Transverse colon (tissue), 3 donors: Measurements from ENCODE around the gene TEX19.

Experiments used
- CTCF ChIP-seq, 5 experiments: fragments of 200-600 bp in 3 of 5; fragments of 450-650 bp in 2 of 5; sonication (generic) in 3 of 5; IDR thresholded peaks; 1 replicate in 2 of 5; 2 replicates in 3 of 5; pipeline ENCODE4 v1.5.1; 2016 to 2017; ENCODE audit warnings: antibody characterized with exemption in 5 of 5, inconsistent platforms in 3 of 5, mild to moderate bottlenecking in 2 of 5, moderate library complexity in 1 of 5
- POLR2A ChIP-seq: fragments of 450-650 bp; IDR thresholded peaks from one replicate; pipeline ENCODE4 v1.6.1; 2016; ENCODE audit warnings: antibody characterized with exemption, mild to moderate bottlenecking, moderate library complexity

GRCh38 chr17:82367724-82368524, 8.9 kb downstream of the TEX19 start:
- TF ChIP-seq POLR2A (no peak), CTCF (IDR thresholded peaks at IDR 0.05) (no peak)
